NCI-H748 (cell line): ENCODE data around the gene OR52N4.
"Not testable (repeated sequence)": the region's sequence is repeated elsewhere in the genome, so short reads cannot be mapped to it uniquely, and the experiment has no call there.

Experiments
- DNase-seq: peaks from one replicate; lab custom pipeline; 2025; ENCODE audit not compliant: unreplicated experiment; lab: John Stamatoyannopoulos, UW

OR52N4 gene

DNA sequence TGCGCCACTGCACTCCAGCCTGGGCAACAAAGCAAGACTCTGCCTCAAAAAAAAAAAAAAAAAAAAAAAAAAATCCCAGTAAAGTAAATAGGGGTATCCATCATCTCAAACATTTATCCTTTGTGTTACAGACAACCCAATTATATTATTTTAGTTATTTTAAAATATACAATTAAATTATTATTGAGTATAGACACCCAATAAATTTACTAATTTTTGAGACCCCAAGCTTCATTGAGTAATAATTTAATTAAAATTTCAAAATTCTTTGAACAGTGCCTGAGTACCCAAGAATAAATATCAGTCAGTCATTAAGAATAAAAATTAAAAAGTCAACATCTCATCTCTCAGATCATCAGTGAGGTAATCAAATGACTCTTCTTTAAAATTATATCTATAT is at the start of gene OR52N4:
TSS of gene OR52N4 (plus strand) at position 301 of the 400 bp plus-strand sequence. CDS start 498 bp downstream, outside the sequence.
- DNase-seq: no peak

DNA sequence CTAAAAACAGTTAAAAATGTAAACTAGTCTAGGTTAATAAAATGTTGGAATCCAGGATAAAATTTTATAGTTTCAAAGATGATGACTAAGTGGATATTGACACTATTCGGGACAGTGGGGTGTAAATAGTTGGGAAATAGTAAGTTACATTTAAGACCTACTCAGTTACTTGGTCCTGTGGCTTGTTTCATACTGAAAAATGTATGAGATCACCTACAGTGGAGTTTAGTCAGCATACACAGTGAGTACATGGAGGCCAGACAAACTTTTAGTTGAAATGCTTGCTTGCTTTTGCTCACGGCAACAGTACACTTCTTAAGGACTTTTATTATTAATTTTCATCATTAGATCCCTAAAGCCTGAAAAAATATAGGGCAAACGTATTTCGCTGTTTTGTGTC is 48.4 kb upstream of the OR52N4 start:
- no peak for DNase-seq

DNA sequence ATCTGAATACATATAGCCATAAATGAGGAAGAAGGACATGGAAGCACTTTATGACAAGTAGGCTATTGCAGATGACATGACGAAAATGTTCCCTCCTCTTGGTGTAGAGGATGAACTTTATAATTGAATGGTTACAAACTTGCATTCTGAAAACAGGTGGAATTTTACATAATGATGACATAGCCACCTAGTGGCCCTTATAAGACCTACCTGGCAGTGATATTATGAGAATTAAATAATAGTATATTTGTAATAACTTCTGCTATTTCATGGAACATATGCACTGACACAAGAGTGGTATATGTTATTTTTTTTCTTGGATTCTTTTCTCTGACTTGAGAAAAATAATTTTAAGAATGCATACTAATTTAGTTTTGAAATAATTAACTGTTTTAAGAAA is 41.5 kb upstream of the OR52N4 start:
- no peak for DNase-seq

DNA sequence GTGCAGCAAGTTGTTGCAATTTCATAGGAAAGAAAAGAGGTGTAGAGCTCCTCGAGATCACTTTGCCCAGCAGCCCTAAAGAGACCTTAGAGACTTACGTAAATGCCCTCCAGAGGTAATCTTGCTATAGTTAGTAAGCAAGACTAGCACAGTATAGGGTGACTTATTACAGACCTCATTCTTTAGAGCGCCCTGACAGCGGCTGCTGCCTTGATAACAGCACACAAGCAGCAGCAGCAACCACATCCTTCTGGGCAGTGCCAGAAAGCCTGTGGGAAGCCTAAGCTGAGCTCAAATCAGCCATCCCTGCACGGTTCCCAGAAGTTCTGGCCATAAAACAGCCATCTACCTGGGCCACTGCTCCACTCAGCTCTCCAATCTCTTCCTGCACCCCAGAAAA is 40.3 kb upstream of the OR52N4 start:
- DNase-seq: no peak

DNA sequence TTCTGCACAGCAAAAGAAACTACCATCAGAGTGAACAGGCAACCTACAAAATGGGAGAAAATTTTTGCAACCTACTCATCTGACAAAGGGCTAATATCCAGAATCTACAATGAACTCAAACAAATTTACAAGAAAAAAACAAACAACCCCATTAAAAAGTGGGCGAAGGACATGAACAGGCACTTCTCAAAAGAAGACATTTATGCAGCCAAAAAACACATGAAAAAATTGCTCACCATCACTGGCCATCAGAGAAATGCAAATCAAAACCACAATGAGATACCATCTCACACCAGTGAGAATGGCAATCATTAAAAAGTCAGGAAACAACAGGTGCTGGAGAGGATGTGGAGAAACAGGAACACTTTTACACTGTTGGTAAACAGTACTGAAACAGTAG is 37.5 kb upstream of the OR52N4 start:
- not testable (repeated sequence) for DNase-seq

DNA sequence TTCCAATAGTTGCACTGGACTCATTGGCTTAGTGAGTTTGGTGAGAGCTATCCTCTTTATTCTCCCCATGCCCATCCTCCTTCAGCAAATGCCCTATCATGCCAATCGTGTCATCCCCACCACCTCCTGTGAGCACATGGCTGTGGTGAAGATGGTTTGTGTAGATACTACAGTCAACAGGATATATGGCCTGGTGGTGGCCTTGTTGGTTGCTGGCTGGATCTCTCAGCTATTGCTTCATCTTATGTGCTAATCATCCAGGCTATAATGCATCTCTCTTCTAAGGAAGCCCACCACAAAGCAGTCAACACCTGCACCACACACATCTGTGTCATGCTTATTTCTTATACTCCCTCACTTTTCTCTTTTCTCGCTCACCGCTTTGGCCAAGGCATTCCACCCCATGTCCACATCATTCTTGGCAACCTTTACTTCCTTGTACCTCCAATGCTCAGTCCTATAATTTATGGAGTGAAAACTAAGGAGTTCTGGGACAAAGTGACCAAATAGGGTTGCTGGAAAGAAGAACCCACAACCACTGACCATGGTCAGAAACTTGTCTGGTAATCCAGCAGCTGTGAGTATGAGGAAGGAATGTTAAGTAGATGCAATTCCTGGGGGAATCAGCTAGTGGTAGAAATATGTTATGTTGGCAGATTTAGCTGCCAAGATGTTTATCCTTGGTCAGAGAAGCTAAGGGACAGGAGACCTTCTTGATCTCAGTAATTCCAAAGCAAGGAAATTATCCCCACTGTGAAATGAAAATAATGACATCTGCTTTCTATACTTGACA is 34.1 kb upstream of the OR52N4 start:
- no peak for DNase-seq

DNA sequence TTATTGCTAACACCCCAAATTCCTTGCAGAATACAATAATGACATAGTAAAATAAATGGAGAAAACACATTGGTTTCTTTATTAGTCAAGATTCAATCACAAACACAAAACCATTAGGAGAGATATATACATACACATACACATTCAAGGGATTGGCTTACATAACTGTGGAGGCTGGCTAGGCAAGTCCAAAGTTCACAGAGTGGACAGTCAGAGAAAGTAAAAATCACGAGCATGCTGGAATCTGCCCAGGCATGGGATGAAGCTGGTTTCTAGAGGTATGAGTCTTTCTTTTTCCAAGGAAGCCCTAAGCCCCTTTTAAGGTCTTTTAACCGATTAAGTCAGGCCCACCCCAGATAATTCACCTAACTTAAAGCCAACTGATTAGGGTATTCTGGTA is 31.4 kb upstream of the OR52N4 start:
- DNase-seq: no peak

DNA sequence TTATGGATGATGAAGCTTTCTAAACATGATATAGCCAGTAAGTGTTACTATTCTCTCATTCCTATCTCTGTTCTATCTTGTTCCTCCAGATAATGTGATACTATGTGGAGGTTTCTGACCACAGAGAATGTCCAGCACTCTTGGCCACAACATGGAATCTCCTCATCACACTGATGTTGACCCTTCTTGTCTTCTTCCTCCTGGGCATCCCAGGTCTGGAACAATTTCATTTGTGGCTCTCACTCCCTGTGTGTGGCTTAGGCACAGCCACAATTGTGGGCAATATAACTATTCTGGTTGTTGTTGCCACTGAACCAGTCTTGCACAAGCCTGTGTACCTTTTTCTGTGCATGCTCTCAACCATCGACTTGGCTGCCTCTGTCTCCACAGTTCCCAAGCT is 27.7 kb upstream of the OR52N4 start:
- no peak for DNase-seq

DNA sequence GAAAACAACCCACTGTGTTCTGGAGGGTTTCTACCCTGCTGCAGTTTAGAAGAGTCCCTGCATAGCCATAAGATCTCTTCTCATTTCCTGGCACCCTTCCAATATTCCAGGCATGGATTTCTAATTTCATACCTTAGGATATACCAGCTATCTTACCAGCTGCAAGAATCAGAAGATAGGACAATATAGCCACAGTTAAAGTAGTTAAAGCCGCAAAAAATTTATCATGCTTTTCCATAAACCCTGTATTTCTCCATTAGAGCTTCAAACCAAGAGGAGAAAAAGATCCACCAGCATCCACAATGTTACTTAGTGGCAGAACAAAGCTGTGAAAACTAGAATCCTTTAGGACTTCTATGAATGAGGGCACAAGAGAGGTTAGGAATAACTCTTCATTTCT is 26.4 kb upstream of the OR52N4 start:
- DNase-seq: no peak

DNA sequence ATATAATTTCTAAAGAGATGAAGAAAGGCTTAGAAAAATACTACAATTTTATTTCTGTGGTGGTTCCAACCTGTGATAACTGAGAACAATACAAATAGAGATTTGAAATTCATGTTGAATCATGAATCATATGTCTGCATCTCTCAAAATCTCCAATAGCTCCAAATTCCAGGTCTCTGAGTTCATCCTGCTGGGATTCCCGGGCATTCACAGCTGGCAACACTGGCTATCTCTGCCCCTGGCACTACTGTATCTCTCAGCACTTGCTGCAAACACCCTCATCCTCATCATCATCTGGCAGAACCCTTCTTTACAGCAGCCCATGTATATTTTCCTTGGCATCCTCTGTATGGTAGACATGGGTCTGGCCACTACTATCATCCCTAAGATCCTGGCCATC is 17.6 kb upstream of the OR52N4 start, which contains the start of gene OR56B1:
TSS of gene OR56B1 (plus strand) at position 53 of the 400 bp plus-strand sequence. CDS start at position 122, 69 bp downstream.
- DNase-seq: no peak

DNA sequence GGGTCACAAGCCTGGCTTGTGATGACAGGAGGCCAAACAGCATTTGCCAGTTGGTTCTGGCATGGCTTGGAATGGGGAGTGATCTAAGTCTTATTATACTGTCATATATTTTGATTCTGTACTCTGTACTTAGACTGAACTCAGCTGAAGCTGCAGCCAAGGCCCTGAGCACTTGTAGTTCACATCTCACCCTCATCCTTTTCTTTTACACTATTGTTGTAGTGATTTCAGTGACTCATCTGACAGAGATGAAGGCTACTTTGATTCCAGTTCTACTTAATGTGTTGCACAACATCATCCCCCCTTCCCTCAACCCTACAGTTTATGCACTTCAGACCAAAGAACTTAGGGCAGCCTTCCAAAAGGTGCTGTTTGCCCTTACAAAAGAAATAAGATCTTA is 17.0 kb upstream of the OR52N4 start:
- DNase-seq: no peak

DNA sequence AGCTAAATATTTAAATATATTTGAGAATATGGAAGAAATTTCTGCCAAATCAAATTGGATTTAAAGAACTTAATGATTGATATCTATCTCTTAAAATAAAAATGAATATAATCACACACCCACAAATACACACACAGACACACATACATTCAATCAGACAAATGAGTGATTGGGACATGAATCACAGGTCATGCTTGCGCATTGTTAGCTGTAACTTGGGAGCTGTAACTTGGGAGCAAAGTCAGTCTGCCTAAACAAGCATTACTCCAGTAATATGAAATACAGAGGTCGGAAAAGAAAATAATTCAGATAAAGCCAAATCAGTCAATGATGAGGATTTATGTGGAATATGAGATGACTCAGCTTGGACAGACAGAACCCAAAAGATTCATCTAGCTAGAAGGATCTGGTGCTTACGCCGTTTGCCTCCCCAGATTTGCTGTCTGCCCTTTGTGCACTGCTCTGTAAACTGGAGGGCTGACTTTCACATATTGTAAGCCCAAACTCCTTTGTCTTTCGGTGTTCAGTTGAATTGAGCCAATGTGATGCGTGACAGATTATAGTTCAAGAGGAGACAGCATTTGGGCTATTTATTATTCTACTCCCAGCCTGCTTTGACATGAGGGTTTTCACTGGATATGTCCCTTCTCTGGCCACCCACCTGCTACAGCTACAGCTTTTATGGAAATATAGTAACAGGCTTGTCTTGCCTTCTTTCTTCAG is 16.2 kb upstream of the OR52N4 start:
- no peak for DNase-seq

DNA sequence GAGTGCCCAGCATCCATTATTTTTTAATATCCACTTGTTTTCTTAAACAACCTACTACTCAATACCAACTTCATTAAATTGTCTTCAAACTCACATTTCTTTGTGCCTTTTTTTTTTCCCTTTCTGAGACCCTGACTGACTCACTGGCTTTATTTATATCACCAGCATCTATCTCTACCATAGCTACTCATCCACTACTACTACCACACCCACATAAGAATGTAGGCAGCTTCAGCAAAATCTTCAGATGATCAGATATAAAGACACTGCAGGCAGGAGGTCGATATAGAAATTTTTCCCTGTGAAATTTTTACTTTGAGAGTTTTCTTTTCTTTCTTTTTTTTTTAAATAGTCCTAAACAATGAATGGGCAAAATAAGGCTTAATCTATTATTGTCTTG is 15.6 kb upstream of the OR52N4 start:
- no peak for DNase-seq

DNA sequence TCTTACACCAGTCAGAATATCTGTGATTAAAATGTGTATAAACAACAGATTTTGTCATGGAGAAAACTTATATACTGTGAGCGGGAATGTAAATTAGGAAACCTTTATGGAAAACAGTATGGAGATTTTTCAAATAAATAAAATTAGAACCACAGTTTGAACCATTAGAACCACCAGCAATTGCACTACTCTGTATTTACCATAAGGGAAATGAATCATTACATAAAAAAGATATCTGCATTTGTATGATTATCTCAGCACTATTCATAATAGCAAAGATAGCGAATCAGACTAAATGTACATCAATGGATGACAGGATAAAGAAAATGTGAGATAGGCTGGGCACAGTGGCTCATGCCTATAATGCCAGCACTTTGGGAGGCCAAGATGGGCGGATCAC is 7.4 kb upstream of the OR52N4 start:
- DNase-seq: no peak

DNA sequence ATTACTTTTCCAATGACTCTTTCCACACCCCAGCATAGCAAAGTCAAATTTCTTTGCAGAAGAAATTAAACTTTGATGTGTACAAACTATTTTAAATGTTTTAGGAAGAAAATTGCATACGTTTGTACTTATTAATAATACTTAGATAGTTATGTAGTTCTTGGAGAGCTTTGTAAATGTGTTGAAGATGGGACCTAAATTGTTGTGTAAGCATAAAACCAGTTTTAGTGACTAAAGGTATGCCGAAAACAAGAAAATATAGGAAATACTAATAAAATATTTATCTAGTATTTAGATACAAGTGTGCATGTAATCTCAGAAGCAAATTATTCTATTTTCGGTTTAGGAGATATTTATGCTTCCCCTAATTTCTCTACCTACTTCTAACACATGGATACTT is 4.2 kb upstream of the OR52N4 start:
- no peak for DNase-seq

DNA sequence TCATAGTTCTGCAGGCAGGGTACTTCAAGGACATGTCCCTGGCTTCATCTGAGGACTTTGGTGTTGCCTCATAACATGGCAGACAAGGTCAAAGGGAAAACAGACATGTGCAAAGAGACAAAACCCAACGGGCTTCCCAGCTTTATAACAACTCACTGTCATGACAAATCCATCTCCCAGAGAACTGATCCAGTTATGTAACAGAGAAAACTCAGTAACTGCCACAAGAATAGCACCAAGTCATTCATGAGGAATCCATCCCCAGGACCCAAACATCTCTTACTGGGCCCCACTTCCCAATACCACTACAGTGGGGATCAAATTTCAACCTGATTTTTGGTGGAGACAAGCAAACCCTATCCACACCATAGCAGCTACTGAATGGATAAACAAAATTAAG is 13.0 kb downstream of the OR52N4 start:
- no peak for DNase-seq

DNA sequence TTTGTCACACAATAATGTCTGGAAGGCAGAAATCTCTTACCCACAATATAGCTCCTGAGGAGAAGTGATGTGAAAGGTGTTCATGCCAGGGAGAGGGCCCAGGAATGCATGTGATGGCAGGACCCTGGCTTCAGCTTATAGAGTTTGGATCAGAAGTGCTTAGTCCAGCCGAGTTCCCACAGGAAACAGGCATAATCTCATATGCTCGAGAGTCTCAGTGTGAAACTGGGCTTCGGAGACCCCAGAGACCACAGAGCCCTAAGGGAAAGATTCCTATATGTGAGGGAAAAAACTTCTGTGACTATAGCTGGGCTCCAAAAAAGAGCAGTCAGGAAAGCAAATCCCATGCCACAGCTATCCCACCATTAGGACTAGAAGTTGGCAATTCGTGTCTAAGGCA is 29.2 kb downstream of the OR52N4 start, which contains the start of gene OR52N5:
TSS of gene OR52N5 (minus strand) at position 101 of the 400 bp plus-strand sequence. CDS start 4,721 bp downstream, outside the sequence.
- no peak for DNase-seq

DNA sequence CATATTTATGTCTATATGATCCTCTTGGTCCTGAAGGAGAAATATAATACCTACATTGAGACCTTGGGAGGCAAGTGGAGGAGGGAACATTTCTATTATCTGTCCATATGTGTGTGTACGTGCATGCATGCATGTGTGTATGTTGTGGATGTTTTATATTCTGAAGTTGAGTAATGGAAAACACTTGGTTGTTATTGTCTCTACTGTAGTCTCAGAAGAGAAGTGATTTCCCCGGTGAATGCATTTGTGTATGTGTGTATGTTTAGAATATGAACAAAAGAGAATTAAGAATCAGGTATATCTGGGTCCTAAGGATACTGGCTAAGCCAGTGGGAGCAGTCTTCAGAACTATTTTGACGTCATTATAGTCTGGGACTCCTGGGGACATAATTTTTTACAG is 37.1 kb downstream of the OR52N4 start, which contains the start of gene OR52N1:
TSS of gene OR52N1 (minus strand) at position 101 of the 400 bp plus-strand sequence. CDS start 2,449 bp downstream, outside the sequence.
- DNase-seq: no peak

DNA sequence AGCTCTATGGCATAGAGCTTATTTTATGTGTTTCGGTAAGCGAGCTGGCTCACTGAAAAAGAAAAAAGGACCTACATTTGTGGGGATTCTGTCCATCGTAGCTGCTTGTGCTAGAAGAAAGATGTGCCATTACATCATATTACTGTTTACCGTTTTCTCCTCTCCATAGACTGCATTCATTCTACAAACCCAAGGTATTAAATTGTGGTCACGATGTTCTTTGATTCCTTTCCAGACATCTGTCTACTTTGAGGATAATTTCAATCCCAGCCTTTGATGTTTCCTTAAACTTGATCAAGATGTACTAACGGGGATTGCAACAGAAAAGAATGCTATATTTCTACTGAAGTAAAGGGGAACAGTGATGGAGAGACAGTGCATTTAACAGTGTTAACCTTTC is 42.5 kb downstream of the OR52N4 start:
- DNase-seq: no peak

DNA sequence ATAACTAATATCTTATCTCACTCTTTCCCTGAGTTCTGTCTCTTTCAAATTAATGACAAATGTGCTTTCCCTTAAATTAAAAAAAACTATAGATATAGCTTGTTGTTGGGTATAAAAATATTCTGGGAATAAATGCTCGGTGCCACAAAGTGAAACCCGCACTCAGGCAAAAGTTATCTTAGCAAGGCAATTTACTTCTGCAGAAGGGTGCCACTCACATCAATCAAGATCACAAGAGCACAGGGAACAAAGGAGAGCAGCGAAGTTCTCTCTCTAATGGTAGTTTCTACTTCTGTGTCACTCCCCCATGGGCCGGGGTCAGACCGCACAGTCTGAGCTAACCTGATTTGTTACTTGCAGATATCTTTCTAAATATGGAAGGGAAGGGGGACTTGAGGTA is 49.9 kb downstream of the OR52N4 start:
- no peak for DNase-seq
